ENCODE measurements around the gene DIRAS1.

The DIRAS1 gene

GRCh38 chr19:2685204-2685704 lies 35.9 kb downstream of the DIRAS1 start:
- TF ChIP-seq CEBPB (IDR thresholded peaks at IDR 0.05): no peak
- TF ChIP-seq REST (IDR thresholded peaks at IDR 0.05; ENCODE audit: low read depth): no peak
- no peak for TF ChIP-seq ZBTB7A (IDR thresholded peaks at IDR 0.05; ENCODE audit: low read depth)
- no peak for TF ChIP-seq TAF1 (IDR thresholded peaks at IDR 0.05; ENCODE audit: low read depth)
- TF ChIP-seq MAX (IDR thresholded peaks at IDR 0.05): no peak
- TF ChIP-seq EGR1 (IDR thresholded peaks at IDR 0.05): no peak
- TF ChIP-seq TCF12 (IDR thresholded peaks at IDR 0.05; ENCODE audit: low read depth): no peak
- TF ChIP-seq NFIC (IDR thresholded peaks at IDR 0.05): no peak
- no peak for TF ChIP-seq USF1 (IDR thresholded peaks at IDR 0.05)
- TF ChIP-seq EP300 (IDR thresholded peaks at IDR 0.05; ENCODE audit: borderline replicate concordance): no peak
- no peak for TF ChIP-seq FOXM1 (IDR thresholded peaks at IDR 0.05; ENCODE audit: borderline replicate concordance, low read depth)
- TF ChIP-seq TEAD4 (IDR thresholded peaks at IDR 0.05): no peak
- no peak for TF ChIP-seq RAD21 (IDR thresholded peaks at IDR 0.05; ENCODE audit: low read depth)
- TF ChIP-seq CREB1 (IDR thresholded peaks at IDR 0.05; ENCODE audit: low read depth): no peak
- TF ChIP-seq YY1 (IDR thresholded peaks at IDR 0.05; ENCODE audit: low read depth): no peak

GRCh38 chr19:2683430-2684003 lies 37.7 kb downstream of the DIRAS1 start:
- TF ChIP-seq NFIC (IDR thresholded peaks at IDR 0.05) (no peak), TCF12 (IDR thresholded peaks at IDR 0.05; ENCODE audit: low read depth) (no peak), MAX (IDR thresholded peaks at IDR 0.05) (no peak), CEBPB (IDR thresholded peaks at IDR 0.05) (no peak), TAF1 (IDR thresholded peaks at IDR 0.05; ENCODE audit: low read depth) (no peak), REST (IDR thresholded peaks at IDR 0.05; ENCODE audit: low read depth) (no peak), RAD21 (IDR thresholded peaks at IDR 0.05; ENCODE audit: low read depth) (no peak), FOXM1 (IDR thresholded peaks at IDR 0.05; ENCODE audit: borderline replicate concordance, low read depth) (no peak), CREB1 (IDR thresholded peaks at IDR 0.05; ENCODE audit: low read depth) (no peak), EGR1 (IDR thresholded peaks at IDR 0.05) (no peak), EP300 (IDR thresholded peaks at IDR 0.05; ENCODE audit: borderline replicate concordance) (no peak), YY1 (IDR thresholded peaks at IDR 0.05; ENCODE audit: low read depth) (no peak), ZBTB7A (IDR thresholded peaks at IDR 0.05; ENCODE audit: low read depth) (no peak), USF1 (IDR thresholded peaks at IDR 0.05) (no peak), TEAD4 (IDR thresholded peaks at IDR 0.05) (no peak)

GRCh38 chr19:2680808-2681207 lies 40.4 kb downstream of the DIRAS1 start:
- TF ChIP-seq TCF12 (IDR thresholded peaks at IDR 0.05; ENCODE audit: low read depth): no peak
- no peak for TF ChIP-seq CREB1 (IDR thresholded peaks at IDR 0.05; ENCODE audit: low read depth)
- TF ChIP-seq FOXM1 (IDR thresholded peaks at IDR 0.05; ENCODE audit: borderline replicate concordance, low read depth): no peak
- no peak for TF ChIP-seq EGR1 (IDR thresholded peaks at IDR 0.05)
- no peak for TF ChIP-seq REST (IDR thresholded peaks at IDR 0.05; ENCODE audit: low read depth)
- no peak for TF ChIP-seq MAX (IDR thresholded peaks at IDR 0.05)
- no peak for TF ChIP-seq TEAD4 (IDR thresholded peaks at IDR 0.05)
- no peak for TF ChIP-seq EP300 (IDR thresholded peaks at IDR 0.05; ENCODE audit: borderline replicate concordance)
- TF ChIP-seq RAD21 (IDR thresholded peaks at IDR 0.05; ENCODE audit: low read depth): no peak
- TF ChIP-seq TAF1 (IDR thresholded peaks at IDR 0.05; ENCODE audit: low read depth): no peak

- TF ChIP-seq CEBPB (IDR thresholded peaks at IDR 0.05) (no peak), FOXM1 (IDR thresholded peaks at IDR 0.05; ENCODE audit: borderline replicate concordance, low read depth) (no peak), USF1 (IDR thresholded peaks at IDR 0.05) (no peak), RAD21 (IDR thresholded peaks at IDR 0.05; ENCODE audit: low read depth) (no peak), YY1 (IDR thresholded peaks at IDR 0.05; ENCODE audit: low read depth) (no peak), MAX (IDR thresholded peaks at IDR 0.05) (no peak), TEAD4 (IDR thresholded peaks at IDR 0.05) (no peak), TCF12 (IDR thresholded peaks at IDR 0.05; ENCODE audit: low read depth) (no peak), CREB1 (IDR thresholded peaks at IDR 0.05; ENCODE audit: low read depth) (no peak), EP300 (IDR thresholded peaks at IDR 0.05; ENCODE audit: borderline replicate concordance) (no peak), EGR1 (IDR thresholded peaks at IDR 0.05) (no peak), REST (IDR thresholded peaks at IDR 0.05; ENCODE audit: low read depth) (no peak), TAF1 (IDR thresholded peaks at IDR 0.05; ENCODE audit: low read depth) (no peak), NFIC (IDR thresholded peaks at IDR 0.05) (no peak), ZBTB7A (IDR thresholded peaks at IDR 0.05; ENCODE audit: low read depth) (no peak)
Measured at GRCh38 chr19:2679439-2679838, 41.7 kb downstream of the DIRAS1 start.
